Measurements from ENCODE around the gene KNSTRN. TPM values are rescaled to one million over a fixed set of nuclear protein-coding genes. Genes with fewer than 3 reads are reported as not detected.

Gene KNSTRN
- total and polyA plus RNA-seq, 2 experiments from 2014 or later: 67.9 to 80.4 TPM

DNA sequence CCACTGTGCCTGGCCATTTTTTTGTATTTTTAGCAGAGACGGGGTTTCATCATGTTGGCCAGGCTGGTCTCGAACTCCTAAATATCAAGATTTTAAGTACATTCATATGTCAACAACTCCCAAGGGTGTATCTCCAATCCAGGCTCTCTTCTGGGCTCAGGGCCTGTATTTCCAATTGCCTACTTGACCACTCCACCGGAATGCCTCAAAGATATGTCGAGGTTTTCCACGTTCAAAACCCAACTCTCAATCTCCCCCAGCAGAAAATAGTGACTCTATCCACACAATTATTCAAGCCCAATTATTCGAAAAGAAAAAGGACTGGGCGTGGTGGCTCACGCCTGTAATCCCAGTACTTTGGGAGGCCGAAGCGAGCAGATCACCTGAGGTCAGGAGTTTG lies 1.9 kb upstream of the KNSTRN start:
- Histone ChIP-seq H3F3A (replicated peaks; ENCODE audit: low read depth) (0 out of 2 replicates have a peak, but pooled peaks cover 6% of the 10 kb centered on the region), H3K4me3 (no peak overlapping the region), H2AFZ (no peak overlapping the region), H3K9me2 (ENCODE audit: insufficient read depth) (no peaks in the 10 kb centered on the region), H3K4me2 (no peak overlapping the region), H3K79me2 (replicated peaks; ENCODE audit: insufficient read depth) (peaks cover 25% of the 10 kb centered on the region), H3K27ac (ENCODE audit: low read depth) (no peak overlapping the region), H4K20me1 (replicated peaks; ENCODE audit: insufficient read depth) (peaks cover 11% of the 10 kb centered on the region), H3K27me3 (ENCODE audit: insufficient read depth) (no peaks in the 10 kb centered on the region), H3K36me3 (ENCODE audit: insufficient read depth) (peaks cover 5% of the 10 kb centered on the region), H3K4me1 (ENCODE audit: insufficient read depth) (peaks cover 9% of the 10 kb centered on the region)
- Mint-ChIP-seq H3K4me1 (peaks cover 16% of the 10 kb centered on the region), H3K36me3 (ENCODE audit: low read depth) (peaks cover 20% of the 10 kb centered on the region), H3K27ac (no peak overlapping the region), H3K27me3 (ENCODE audit: insufficient read depth, low read depth, poor library complexity) (peaks cover 7% of the 10 kb centered on the region), H3K4me3 (no peak overlapping the region; the same call in 2 of the 3 replicates), H3K9me3 (no peaks in the 10 kb centered on the region)
- no peak for DNase-seq (ENCODE audit: low spot score)
- ATAC-seq: no peak
- TF ChIP-seq, protein P1, sequence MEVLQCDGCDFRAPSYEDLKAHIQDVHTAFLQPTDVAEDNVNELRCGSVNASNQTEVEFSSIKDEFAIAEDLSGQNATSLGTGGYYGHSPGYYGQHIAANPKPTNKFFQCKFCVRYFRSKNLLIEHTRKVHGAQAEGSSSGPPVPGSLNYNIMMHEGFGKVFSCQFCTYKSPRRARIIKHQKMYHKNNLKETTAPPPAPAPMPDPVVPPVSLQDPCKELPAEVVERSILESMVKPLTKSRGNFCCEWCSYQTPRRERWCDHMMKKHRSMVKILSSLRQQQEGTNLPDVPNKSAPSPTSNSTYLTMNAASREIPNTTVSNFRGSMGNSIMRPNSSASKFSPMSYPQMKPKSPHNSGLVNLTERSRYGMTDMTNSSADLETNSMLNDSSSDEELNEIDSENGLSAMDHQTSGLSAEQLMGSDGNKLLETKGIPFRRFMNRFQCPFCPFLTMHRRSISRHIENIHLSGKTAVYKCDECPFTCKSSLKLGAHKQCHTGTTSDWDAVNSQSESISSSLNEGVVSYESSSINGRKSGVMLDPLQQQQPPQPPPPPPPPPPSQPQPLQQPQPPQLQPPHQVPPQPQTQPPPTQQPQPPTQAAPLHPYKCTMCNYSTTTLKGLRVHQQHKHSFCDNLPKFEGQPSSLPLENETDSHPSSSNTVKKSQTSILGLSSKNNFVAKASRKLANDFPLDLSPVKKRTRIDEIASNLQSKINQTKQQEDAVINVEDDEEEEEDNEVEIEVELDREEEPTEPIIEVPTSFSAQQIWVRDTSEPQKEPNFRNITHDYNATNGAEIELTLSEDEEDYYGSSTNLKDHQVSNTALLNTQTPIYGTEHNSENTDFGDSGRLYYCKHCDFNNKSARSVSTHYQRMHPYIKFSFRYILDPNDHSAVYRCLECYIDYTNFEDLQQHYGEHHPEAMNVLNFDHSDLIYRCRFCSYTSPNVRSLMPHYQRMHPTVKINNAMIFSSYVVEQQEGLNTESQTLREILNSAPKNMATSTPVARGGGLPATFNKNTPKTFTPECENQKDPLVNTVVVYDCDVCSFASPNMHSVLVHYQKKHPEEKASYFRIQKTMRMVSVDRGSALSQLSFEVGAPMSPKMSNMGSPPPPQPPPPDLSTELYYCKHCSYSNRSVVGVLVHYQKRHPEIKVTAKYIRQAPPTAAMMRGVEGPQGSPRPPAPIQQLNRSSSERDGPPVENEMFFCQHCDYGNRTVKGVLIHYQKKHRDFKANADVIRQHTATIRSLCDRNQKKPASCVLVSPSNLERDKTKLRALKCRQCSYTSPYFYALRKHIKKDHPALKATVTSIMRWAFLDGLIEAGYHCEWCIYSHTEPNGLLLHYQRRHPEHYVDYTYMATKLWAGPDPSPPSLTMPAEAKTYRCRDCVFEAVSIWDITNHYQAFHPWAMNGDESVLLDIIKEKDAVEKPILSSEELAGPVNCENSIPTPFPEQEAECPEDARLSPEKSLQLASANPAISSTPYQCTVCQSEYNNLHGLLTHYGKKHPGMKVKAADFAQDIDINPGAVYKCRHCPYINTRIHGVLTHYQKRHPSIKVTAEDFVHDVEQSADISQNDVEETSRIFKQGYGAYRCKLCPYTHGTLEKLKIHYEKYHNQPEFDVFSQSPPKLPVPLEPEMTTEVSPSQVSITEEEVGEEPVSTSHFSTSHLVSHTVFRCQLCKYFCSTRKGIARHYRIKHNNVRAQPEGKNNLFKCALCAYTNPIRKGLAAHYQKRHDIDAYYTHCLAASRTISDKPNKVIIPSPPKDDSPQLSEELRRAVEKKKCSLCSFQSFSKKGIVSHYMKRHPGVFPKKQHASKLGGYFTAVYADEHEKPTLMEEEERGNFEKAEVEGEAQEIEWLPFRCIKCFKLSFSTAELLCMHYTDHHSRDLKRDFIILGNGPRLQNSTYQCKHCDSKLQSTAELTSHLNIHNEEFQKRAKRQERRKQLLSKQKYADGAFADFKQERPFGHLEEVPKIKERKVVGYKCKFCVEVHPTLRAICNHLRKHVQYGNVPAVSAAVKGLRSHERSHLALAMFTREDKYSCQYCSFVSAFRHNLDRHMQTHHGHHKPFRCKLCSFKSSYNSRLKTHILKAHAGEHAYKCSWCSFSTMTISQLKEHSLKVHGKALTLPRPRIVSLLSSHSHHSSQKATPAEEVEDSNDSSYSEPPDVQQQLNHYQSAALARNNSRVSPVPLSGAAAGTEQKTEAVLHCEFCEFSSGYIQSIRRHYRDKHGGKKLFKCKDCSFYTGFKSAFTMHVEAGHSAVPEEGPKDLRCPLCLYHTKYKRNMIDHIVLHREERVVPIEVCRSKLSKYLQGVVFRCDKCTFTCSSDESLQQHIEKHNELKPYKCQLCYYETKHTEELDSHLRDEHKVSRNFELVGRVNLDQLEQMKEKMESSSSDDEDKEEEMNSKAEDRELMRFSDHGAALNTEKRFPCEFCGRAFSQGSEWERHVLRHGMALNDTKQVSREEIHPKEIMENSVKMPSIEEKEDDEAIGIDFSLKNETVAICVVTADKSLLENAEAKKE (CRISPR knock-in tag; IDR thresholded peaks at IDR 0.05): no peak
- no peak for TF ChIP-seq CREB1 (CRISPR knock-in tag; IDR thresholded peaks at IDR 0.05; ENCODE audit: low read depth)
- TF ChIP-seq EZH2 (IDR thresholded peaks at IDR 0.05; ENCODE audit: low read depth, unreplicated experiment): no peak
- TF ChIP-seq NANOG (IDR thresholded peaks at IDR 0.05; ENCODE audit: borderline replicate concordance): no peak
- TF ChIP-seq JUNB (IDR thresholded peaks at IDR 0.05; ENCODE audit: unreplicated experiment): no peak
- no peak for TF ChIP-seq ETS1 (IDR thresholded peaks at IDR 0.05)
- no peak for TF ChIP-seq EZH2phosphoT487 (IDR thresholded peaks at IDR 0.05; ENCODE audit: unreplicated experiment)
- no peak for TF ChIP-seq ZNF331 (CRISPR knock-in tag; IDR thresholded peaks at IDR 0.05; ENCODE audit: low read depth)
- no peak for TF ChIP-seq STAT1 (IDR thresholded peaks at IDR 0.05; ENCODE audit: unreplicated experiment)
- TF ChIP-seq REST (IDR thresholded peaks at IDR 0.05; ENCODE audit: unreplicated experiment): no peak
- TF ChIP-seq POLR2AphosphoS5 (IDR thresholded peaks at IDR 0.05; ENCODE audit: low read depth): no peak
- no peak for TF ChIP-seq ZNF114 (CRISPR knock-in tag; IDR thresholded peaks at IDR 0.05)
- TF ChIP-seq, protein P2, sequence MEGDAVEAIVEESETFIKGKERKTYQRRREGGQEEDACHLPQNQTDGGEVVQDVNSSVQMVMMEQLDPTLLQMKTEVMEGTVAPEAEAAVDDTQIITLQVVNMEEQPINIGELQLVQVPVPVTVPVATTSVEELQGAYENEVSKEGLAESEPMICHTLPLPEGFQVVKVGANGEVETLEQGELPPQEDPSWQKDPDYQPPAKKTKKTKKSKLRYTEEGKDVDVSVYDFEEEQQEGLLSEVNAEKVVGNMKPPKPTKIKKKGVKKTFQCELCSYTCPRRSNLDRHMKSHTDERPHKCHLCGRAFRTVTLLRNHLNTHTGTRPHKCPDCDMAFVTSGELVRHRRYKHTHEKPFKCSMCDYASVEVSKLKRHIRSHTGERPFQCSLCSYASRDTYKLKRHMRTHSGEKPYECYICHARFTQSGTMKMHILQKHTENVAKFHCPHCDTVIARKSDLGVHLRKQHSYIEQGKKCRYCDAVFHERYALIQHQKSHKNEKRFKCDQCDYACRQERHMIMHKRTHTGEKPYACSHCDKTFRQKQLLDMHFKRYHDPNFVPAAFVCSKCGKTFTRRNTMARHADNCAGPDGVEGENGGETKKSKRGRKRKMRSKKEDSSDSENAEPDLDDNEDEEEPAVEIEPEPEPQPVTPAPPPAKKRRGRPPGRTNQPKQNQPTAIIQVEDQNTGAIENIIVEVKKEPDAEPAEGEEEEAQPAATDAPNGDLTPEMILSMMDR (conservative IDR thresholded peaks at IDR 0.05; ENCODE audit: low read depth in 2 of 2): no peak

Measured in GM23338 (cell line).